Hematopoietic multipotent progenitor cell treated with erythropoietin and hydrocortisone succinate and interleukin-3 and kit ligand, for 17 days (in vitro differentiated cells): ENCODE results near the gene CCDC167.

Experiments used
- DNase-seq: peaks from one replicate; pipeline ENCODE4 v3.0.0-alpha.2; 2015; ENCODE audit warnings: low spot score

The CCDC167 gene

DNA sequence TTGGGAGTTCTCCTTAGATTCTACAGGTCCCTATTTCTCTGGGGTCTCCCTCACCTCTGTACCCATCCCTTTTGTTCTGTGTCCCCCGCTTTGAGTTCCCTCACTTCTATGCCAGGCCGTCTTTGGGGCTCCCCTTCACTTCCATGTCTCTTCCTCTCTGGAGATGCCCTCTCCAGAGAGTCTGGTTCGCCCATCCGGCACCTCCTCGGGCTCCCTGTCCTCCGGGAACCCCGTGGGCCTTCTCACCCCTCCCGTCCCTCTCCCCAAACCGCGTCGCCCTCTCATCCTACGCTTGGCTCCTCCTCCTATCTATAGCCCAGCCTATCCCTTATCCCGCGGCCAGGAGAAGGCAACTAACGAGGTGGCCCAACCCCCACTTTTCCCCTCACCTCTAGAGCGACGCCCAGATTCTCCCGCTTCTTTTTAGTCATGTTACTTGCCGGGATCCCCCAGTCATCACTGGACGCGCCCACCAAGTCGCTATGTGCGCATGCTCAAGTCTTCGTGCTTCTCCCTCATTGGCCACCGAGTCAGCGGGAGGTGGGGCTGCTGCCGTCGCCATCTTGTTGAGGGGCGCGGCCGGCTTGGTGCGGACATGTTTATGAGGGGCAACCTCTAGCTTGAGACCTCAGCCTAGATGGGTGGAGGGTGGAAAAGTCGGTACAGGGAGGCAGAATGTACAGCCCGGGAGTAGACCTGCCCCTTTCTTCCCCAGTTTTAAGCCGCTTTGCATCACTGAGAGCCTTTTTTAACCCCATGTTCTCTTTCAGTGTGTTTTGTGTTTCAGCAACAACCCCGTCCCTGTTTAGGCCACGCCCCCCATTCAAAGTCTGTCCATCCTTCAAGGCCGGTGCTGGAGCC lies at the start of gene CCDC167:
TSS of gene CCDC167 (minus strand) at position 461 of the 861 bp plus-strand sequence. CDS start at position 431, 30 bp downstream.
- peak; percentile 96 for DNase-seq

GRCh38 chr6:37549154-37549553 lies 49.5 kb upstream of the CCDC167 start:
- DNase-seq, result no peak

DNA sequence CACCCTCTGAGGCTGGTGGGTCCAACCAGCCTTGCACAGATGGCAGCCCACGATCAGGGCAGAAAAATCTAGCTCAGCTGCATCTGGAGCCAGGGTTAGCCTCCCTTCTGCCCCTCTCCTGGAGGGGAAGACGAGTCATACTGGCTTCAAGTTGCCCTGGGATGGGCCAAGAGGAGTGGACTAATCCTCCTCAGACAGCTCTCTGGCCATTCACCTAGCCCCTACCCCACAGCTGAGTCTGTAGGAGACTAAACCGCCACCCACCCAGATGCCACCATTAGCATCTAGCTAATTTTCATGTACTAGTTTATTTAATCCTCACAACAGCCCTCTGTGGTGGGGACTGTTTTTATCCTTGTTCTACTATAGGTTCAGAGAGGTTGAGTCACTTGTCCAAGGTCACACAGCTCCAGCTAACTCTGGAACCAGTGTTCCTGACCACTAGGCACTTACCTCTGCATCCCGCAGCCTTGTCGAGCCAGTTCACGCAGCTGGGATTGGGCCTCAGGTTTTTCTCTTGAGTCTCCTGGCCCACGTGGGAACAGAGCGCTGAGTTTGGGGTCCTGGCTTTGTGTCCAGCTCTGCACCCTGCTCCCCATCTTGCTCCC lies 48.5 kb upstream of the CCDC167 start:
- no peak for DNase-seq

- DNase-seq, result no peak
Observed at GRCh38 chr6:37547564-37548061, 47.9 kb upstream of the CCDC167 start.

DNA sequence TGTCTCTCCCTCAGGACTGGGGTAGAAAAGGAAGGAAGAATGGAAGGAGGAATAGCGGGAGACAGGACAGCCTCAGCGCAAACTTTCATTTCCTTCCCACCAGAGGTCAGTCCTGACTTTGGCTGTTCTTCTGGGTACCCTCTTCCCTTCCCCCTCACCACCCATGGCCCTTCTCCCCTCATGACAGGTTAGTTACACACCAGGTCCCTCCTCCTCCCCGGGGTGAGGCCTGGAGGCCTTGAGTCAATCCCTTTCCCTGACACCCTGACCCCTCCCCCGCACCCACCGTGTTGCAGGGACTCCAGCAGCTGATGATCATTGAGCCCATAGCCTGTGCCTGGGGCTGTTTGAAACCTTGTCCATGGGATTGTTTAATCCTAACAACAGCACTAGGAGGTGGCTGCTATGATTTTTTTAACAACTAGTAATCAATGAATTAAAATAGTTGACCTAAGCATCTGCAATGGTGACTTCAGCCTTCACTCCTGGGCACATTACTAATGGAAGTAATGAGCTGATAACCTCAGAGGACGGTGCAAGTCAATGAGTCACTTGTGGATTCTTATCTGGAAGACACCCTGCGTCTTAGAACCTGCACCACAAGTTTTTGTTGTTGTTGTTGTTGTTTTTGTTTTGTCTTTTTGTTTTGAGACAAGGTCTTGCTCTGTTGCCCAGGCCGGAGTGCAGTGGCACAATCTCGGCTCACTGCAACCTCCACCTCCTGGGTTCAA lies 46.6 kb upstream of the CCDC167 start:
- no peak for DNase-seq

DNA sequence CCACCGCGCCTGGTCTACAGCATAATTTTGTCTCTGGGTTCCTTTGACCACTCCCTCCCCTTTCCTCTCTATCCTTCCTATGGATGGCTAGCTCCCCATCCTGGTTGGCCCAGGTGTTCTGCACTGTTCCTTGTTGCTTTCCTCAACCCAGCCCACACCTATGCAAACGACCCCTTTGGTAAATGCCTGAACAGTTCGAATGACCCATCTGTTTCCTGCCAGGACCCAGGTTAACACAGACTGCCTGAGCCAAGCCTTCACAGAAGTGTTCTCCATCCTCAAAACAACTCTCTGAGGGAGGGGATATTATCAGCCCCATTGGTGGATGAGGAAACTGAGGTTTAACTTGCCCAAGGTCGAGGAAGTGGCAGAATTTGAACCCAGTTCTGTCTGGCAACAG lies 44.8 kb upstream of the CCDC167 start:
- DNase-seq, result no peak

DNA sequence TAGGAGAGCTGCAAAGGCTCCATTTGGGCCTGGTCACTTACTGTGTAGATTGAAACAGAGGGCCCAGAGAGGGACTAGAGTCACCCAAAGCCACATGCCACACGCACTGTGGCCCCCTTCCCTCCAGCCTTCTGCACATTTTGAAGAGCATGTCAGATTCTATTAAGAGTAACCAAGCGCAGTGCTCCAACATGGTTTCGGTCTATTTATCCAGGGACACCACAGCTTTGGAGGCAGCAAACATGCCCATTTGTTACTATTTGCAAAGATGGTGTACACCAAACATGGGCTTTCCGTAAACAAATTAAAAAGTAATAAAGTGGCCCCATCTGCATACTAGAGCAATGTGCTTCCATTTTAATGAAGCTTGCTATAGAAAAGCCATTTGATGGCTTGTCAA lies 43.7 kb upstream of the CCDC167 start:
- no peak for DNase-seq

DNA sequence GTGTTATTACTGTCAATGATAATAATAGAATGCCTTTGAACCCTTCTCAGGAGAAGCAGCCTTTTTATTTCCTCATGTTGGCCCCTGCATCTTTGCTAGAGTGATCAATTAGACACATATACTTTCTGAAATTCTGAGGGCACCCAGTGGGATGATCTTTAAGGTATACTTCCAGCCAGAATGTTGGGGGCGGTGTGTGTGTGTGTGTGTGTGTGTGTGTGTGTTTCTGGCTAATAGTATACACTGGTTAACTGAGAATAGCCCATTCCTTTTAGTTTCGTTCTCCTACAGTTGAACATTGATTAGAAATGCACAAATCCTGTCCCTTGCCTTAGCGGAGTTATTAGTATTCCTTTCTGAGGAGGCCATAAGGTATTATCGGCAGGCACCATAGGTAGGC lies 41.7 kb upstream of the CCDC167 start:
- no peak for DNase-seq

DNA sequence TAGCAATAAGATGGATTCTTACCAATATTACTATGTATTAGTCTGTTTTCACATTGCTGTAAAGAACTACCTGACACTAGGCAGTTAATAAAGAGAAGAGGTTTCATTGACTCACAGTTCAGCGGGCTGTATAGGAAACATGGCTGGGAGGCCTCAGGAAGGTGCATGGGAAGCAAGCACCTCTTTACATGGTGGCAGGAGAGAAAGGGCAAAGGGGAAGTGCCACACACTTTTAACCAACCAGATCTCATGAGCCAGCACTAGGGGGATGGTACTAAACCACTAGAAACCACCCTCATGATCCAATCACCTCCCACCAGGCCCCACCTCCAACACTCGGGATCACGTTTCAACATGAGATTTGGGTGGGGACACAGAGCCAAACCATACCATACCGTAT lies 40.7 kb upstream of the CCDC167 start:
- no peak for DNase-seq

DNA sequence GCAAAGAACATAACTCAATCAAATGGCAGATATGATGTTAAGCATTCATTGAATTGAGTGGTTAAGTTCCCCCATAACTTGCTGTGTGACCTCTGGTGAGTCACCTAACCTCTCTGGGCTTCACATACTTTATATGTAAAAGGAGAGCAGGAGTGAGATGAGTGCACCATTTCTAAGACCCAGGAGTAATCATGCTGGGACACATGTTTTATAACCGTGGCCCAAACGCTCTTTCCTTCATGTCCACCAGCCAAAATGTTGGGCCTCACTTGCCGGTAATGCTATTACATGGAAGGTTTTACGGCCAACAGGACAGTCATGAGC lies 40.3 kb upstream of the CCDC167 start:
- no peak for DNase-seq

GRCh38 chr6:37539171-37540028 lies 39.7 kb upstream of the CCDC167 start:
- no peak for DNase-seq

- DNase-seq, result no peak
Observed at GRCh38 chr6:37538107-37538506, 38.4 kb upstream of the CCDC167 start.

- no peak for DNase-seq
Observed at GRCh38 chr6:37537548-37537947, 37.9 kb upstream of the CCDC167 start.

- DNase-seq, result no peak
Observed at GRCh38 chr6:37536491-37537190, 36.9 kb upstream of the CCDC167 start.

- DNase-seq, result no peak
Observed at GRCh38 chr6:37535759-37536490, 36.2 kb upstream of the CCDC167 start.

GRCh38 chr6:37535428-37535758 lies 35.7 kb upstream of the CCDC167 start:
- no peak for DNase-seq

DNA sequence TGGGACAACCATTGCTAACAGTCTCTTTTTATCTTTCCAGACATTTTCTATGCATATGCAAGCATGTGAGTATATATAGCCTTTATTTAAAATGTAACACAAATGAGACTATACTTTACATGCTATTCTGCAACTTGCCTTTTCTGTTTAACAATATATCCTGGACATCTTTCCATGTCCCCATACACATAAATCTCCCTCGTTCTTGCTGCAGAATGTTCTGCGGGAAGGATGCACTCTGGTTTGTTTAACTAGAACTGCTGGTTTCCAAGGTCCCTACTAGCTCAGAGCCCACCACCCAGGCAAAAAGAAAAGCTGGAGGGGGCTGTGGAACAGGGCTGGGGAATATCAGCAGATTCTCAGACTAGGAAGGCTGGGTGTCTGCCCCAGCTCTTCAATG lies 35.2 kb upstream of the CCDC167 start:
- DNase-seq, result no peak

GRCh38 chr6:37532122-37532521 lies 32.4 kb upstream of the CCDC167 start:
- no peak for DNase-seq

DNA sequence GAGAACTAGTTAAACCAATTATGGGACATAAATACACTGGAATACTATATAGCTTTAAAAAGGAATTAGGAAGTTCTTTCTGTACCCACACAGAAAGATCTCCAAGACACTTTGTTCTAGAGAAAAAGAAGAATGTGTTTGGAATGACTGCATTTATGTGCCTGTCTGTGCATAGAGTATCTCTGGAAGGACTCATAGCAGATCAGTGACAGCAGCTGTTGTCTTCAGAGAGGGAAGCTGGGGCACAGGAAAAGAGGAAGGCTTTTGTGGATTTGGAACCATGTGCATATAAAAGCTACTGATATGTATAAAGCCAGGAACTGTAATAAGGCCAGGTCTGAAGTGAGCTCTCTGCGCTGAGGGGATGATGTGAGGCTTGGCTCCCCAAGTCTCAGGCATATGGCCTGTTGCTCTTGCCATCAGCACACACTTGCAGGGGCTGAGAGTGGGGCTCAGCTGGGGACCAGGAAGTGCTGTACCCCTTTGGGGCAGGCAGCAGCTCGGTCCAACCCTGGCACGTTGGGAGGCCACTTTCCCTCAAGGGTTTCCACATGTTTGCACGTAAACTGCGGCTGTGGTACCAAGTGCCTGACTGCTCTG lies 31.8 kb upstream of the CCDC167 start:
- no peak for DNase-seq

DNA sequence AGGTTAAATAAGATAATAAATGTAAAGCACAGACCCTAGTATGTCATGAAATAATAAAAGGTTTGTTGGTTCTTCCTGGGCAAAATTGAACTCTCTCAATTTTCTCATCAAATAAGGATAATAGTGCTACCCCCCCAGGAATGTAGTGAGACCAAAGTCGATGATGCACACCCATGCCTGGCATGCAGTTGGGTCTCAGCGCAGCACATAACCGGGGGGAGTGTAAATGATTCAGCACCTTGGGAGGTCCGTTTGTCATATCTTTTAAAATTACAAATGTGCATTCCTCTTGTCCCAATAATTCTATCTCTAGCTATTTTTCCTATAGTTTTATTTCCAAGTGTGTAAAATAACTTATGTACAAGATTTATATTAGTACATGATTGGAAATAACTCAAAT lies 31.3 kb upstream of the CCDC167 start:
- no peak for DNase-seq
